ENCODE data around the gene AP1B1.
A peak's percentile ranks its signal among the peaks of the same experiment; 100 is the strongest.

Gene AP1B1

GRCh38 chr22:29396126-29396525 is 7.8 kb upstream of the AP1B1 start:
- DNase-seq (ENCODE audit: low read depth), result no peak
- TF ChIP-seq CTCF (IDR thresholded peaks at IDR 0.05; ENCODE audit: insufficient read depth, low read depth, low read length, missing control alignments), result no peak
- no peak overlapping the region for H3K4me3 ChIP-seq (ENCODE audit: low read length)

DNA sequence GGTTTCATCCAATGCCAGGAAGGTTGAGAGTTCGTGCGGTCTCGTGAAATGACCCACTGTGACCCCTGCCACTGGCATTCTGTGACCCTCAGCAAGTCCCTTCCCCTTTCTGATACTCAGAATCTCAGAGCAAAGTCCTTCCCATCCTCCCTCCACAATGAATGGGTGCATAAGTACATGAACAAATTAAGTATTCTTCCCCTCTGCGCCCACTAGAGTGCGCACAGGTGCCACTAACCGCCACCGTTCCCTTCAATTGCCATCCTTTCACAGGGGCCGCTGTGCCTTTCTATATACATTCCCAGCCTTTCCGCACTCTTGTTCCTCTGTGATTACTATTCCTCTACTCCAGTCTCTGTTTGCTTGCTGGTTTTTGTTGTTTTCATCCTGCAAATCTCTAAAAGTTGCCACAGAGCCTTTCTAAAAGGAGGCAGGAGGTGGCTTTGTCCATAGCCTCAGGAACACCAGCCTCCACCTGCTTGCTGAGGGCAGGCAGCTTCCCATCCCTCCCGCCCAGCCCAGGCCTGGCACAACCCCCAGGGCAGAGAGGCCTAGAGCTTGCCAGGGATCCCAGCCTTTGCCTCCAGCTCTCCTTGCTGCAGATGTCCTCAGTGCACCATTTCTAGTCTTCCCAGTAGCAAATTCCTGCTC is 6.7 kb upstream of the AP1B1 start:
- peak; percentile 82 for TF ChIP-seq CTCF (IDR thresholded peaks at IDR 0.05; ENCODE audit: insufficient read depth, low read depth, low read length, missing control alignments)
- no peak overlapping the region for H3K4me3 ChIP-seq (ENCODE audit: low read length)
- peak; percentile 78 for DNase-seq (ENCODE audit: low read depth)

- DNase-seq (ENCODE audit: low read depth), result no peak
Measured at GRCh38 chr22:29393019-29393608, 4.7 kb upstream of the AP1B1 start.

DNA sequence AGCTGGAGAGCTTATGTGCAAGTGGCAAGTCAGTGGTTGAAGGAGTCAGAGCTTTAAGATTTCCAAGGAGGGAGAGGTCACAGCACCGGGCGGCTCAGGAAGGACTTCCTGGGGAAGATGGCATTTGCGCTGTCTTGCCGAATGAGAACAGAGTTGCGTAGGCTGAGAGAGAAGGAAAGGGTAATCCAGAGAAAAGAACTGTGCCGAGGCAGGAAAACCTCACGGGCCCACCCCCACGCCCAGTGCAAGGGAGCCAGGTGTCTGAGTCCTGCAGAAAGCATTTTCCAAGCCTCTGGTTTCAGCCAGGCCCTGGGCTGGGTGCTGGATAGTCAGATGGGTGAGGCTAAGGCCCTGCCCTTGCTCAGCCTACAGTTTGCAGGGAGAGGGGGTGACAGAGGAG is 3.2 kb upstream of the AP1B1 start:
- TF ChIP-seq CTCF (IDR thresholded peaks at IDR 0.05; ENCODE audit: insufficient read depth, low read depth, low read length, missing control alignments), result no peak
- DNase-seq (ENCODE audit: low read depth), result no peak
- H3K4me3 ChIP-seq (ENCODE audit: low read length), result no peak overlapping the region

More at GRCh38 chr22:29393019-29393608, 4.7 kb upstream of the AP1B1 start:
- no peak overlapping the region for H3K4me3 ChIP-seq (ENCODE audit: low read length)
- no peak for TF ChIP-seq CTCF (IDR thresholded peaks at IDR 0.05; ENCODE audit: insufficient read depth, low read depth, low read length, missing control alignments)

DNA sequence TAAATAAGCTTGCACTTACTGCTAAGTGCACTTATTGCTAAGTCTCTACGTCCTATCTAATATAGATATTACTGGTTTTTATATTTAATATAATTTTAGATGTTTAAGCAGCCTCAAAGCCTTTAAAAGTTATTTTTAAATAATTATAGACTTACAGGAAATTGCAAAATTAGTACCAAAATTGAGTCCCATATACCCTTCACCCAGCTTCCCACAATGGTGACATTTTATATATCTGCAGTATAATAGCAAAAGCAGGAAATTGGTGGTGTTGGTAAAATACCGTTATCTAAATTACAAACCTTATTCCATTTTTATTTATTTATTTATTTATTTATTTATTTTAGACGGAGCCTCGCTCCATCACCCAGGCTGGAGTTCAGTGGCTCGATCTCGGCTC is 1.9 kb upstream of the AP1B1 start:
- no peak for TF ChIP-seq CTCF (IDR thresholded peaks at IDR 0.05; ENCODE audit: insufficient read depth, low read depth, low read length, missing control alignments)
- H3K4me3 ChIP-seq (ENCODE audit: low read length), result no peak overlapping the region
- no peak for DNase-seq (ENCODE audit: low read depth)

DNA sequence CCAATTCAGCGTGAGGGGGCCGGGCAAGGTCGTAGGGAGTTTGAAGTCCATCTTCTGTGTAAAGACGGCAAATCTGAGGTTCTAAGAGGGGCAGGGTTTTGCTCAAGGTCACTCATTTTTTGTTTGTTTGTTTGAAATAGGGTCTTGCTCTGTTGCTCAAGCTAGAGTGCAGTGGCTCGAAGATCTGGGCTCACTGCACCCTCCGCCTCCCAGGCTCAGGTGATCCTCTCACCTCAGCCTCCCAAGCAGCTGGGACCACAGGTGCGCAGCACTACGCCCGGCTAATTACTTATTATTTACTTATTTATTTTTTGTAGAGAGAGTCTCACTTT is 355 bp upstream of the AP1B1 start:
- TF ChIP-seq CTCF (IDR thresholded peaks at IDR 0.05; ENCODE audit: insufficient read depth, low read depth, low read length, missing control alignments), result no peak
- H3K4me3 ChIP-seq (ENCODE audit: low read length), result peak overlapping the region; percentile 82
- DNase-seq (ENCODE audit: low read depth), result no peak

GRCh38 chr22:29386708-29387107 is 1.7 kb downstream of the AP1B1 start:
- TF ChIP-seq CTCF (IDR thresholded peaks at IDR 0.05; ENCODE audit: insufficient read depth, low read depth, low read length, missing control alignments), result no peak

More at GRCh38 chr22:29386708-29387107, 1.7 kb downstream of the AP1B1 start:
- H3K4me3 ChIP-seq (ENCODE audit: low read length), result no peak overlapping the region
- no peak for DNase-seq (ENCODE audit: low read depth)
